Neutrophil (primary cell): ENCODE results near the gene WNK1.

ENCODE experiments used
- H3K27ac ChIP-seq: fragments of 200-600 bp; sonication (generic); 2 replicates; pipeline ENCODE4 v1.5.1; 2016; ENCODE audit warnings: mild to moderate bottlenecking, moderate library complexity
- H3K27me3 ChIP-seq: fragments of 200-600 bp; sonication (generic); 2 replicates; pipeline ENCODE4 v1.6.0; 2016; ENCODE audit warnings: mild to moderate bottlenecking
- H3K36me3 ChIP-seq: fragments of 200-600 bp; sonication (generic); 2 replicates; pipeline ENCODE4 v1.5.1; 2017
- H3K4me1 ChIP-seq, 2 experiments: fragments of 200-600 bp in 1 of 2; sonication (generic) in 1 of 2; 1 replicate in 1 of 2; 2 replicates in 1 of 2; pipeline versions ENCODE4 v1.5.1 to v1.6.1; 2013 to 2016; ENCODE audit warnings: low read depth in 1 of 2, low read length in 1 of 2, mild to moderate bottlenecking in 1 of 2, moderate library complexity in 1 of 2; ENCODE audit not compliant: control insufficient read depth in 1 of 2, insufficient read depth in 1 of 2
- H3K4me3 ChIP-seq, 2 experiments: fragments of 200-600 bp in 1 of 2; sonication (generic) in 1 of 2; 1 replicate in 1 of 2; 2 replicates in 1 of 2; pipeline ENCODE4 v1.5.1; 2013 to 2016; ENCODE audit warnings: low read depth in 1 of 2, low read length in 1 of 2, mild to moderate bottlenecking in 1 of 2, moderate library complexity in 1 of 2
- H3K9me3 ChIP-seq: fragments of 200-600 bp; sonication (generic); 2 replicates; pipeline ENCODE4 v1.5.1; 2016
- TF ChIP-seq, protein P1 (sequence below): fragments of 200-600 bp; sonication (generic); IDR thresholded peaks from 2 replicates; pipeline ENCODE4 v1.5.1; 2016; ENCODE audit warnings: antibody characterized with exemption

WNK1 gene

DNA sequence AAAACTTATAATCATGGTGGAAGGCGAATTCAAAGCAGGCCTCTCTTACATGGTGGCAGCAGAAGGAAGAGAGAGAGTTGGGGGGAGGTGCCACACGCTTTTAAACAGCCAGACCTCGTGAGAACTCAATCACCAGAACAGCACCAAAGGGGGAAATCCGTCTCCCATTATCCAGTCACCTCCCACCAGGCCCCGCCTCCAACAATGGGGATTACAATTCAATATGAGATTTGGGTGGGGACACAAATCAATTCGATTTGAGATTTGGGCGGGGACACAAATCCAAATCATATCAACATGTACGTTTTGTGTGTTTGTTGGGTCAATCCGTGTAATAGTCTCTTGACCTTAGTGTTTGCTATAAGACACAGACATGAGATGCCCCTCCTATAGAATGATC lies 21.8 kb upstream of the WNK1 start:
- Histone ChIP-seq H3K36me3 (no peaks in the 10 kb centered on the region), H3K9me3 (no peaks in the 10 kb centered on the region), H3K4me3 (no peak overlapping the region), H3K27ac (no peak overlapping the region), H3K27me3 (no peaks in the 10 kb centered on the region), H3K4me1 (peaks cover 15 to 17% of the 10 kb centered on the region in 2 experiments)
- TF ChIP-seq, protein P1, sequence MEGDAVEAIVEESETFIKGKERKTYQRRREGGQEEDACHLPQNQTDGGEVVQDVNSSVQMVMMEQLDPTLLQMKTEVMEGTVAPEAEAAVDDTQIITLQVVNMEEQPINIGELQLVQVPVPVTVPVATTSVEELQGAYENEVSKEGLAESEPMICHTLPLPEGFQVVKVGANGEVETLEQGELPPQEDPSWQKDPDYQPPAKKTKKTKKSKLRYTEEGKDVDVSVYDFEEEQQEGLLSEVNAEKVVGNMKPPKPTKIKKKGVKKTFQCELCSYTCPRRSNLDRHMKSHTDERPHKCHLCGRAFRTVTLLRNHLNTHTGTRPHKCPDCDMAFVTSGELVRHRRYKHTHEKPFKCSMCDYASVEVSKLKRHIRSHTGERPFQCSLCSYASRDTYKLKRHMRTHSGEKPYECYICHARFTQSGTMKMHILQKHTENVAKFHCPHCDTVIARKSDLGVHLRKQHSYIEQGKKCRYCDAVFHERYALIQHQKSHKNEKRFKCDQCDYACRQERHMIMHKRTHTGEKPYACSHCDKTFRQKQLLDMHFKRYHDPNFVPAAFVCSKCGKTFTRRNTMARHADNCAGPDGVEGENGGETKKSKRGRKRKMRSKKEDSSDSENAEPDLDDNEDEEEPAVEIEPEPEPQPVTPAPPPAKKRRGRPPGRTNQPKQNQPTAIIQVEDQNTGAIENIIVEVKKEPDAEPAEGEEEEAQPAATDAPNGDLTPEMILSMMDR = no peak

DNA sequence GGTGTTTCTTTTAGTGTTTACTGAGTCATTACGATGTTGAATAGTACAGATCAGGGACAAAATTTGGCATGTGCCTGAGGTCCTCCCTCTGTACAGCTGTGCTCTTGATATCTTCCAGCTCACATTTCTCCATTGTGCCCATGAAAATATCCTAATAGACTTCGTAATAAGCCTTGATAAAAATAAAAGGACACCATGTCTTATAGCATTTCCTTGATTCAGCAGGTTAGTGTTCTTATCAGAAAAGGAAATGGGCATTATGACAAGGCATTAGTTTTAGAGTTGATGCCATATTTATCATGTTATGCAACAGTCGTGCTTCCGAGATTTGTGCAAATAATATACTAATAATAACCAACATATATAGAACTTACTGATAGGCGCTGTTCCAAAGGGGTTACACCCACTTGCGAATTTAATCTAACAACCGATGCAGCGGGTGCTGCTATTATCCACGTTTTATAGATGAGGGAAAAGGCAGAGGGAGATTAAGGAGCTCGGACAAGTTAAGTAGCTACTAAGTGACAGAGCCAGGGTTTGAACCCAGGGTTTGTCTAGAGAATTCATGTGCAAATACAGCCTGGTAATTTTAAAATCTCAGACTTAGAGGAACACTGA lies 15.1 kb upstream of the WNK1 start:
- no peak overlapping the region for H3K4me3 ChIP-seq
- no peaks in the 10 kb centered on the region for H3K36me3 ChIP-seq
- H3K27ac ChIP-seq = no peak overlapping the region
- H3K9me3 ChIP-seq = no peaks in the 10 kb centered on the region
- TF ChIP-seq, protein P1 = no peak
- no peaks in the 10 kb centered on the region for H3K27me3 ChIP-seq
- no peaks in the 10 kb centered on the region for H3K4me1 ChIP-seq

DNA sequence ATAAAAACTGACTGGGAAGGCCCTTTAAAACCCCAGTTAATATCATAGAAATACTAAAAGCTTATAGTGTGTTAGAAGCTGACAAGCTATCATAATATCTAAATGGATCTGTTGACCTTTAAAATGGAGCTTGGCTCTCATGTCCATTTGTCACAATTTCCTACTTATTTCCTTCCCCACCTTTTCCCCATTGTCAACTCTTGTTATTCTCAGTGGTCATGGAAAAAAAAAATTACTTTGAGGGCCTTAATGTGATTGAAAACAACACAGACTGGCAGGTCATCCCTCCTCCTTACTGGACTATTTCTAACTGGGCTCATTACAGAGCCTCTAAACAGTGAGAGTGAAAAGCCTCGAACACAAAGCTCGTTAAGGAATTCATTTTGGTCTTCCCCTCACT lies 13.7 kb upstream of the WNK1 start:
- Histone ChIP-seq H3K27ac (no peak overlapping the region), H3K27me3 (no peaks in the 10 kb centered on the region), H3K36me3 (no peaks in the 10 kb centered on the region), H3K4me3 (no peak overlapping the region), H3K4me1 (no peaks in the 10 kb centered on the region), H3K9me3 (no peaks in the 10 kb centered on the region)
- TF ChIP-seq, protein P1 = no peak

DNA sequence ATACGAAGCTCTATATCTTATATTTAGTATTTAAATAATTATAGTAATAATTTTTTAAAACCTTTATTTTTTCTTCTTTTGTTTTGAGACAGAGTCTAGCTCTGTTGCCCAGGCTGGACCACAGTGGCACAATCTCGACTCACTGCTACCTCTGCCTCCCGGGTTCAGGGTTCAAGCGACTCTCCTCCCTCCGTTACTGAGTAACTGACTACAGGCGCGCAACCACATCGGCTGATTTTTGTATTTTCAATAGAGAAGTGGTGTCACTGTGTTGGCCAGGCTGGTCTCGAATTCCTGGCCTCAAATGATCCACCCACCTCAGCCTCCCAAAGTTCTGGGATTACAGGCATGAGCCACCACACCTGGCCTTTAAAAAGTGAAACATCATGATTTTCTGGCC lies 13.0 kb upstream of the WNK1 start:
- H3K27me3 ChIP-seq = no peaks in the 10 kb centered on the region
- H3K9me3 ChIP-seq = no peaks in the 10 kb centered on the region
- no peak overlapping the region for H3K27ac ChIP-seq
- no peak overlapping the region for H3K4me3 ChIP-seq
- TF ChIP-seq, protein P1 = no peak
- H3K4me1 ChIP-seq = no peaks in the 10 kb centered on the region
- no peaks in the 10 kb centered on the region for H3K36me3 ChIP-seq

DNA sequence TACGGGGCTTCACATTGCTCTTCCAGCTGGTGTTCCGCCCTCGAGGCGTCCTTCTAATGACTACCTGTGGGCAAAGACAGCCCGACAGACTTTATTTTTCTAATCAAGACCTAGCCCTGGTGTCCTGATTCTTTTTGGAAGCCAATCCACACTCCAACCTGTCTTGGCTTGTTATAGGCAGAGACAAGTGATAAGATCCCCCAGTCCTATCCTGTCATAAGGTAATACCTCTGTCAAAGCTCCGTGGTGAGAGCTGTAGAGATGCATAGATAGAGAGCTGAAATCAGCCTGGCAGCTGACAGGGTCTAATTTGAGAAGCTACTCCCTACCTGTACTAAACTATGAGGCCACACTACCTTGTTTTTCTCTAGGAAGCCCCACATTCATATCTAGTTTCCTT lies 11.5 kb upstream of the WNK1 start:
- no peaks in the 10 kb centered on the region for H3K36me3 ChIP-seq
- no peak overlapping the region for H3K4me3 ChIP-seq
- TF ChIP-seq, protein P1 = no peak
- H3K27ac ChIP-seq = no peak overlapping the region
- no peaks in the 10 kb centered on the region for H3K27me3 ChIP-seq
- H3K4me1 ChIP-seq = no peaks in the 10 kb centered on the region
- no peaks in the 10 kb centered on the region for H3K9me3 ChIP-seq
